Breast epithelium (tissue), 4 donors: Measurements from ENCODE around the gene KCTD15. TPM values are rescaled to one million over a fixed set of nuclear protein-coding genes. Genes with fewer than 3 reads are reported as not detected.

Experiments
- DNase-seq, 2 donors: peaks; one replicate each; pipeline ENCODE4 v3.0.0-alpha.2; 2019; ENCODE audit warnings: low spot score in 2 of 2
- H3K27ac ChIP-seq, 2 donors: fragments of 200-600 bp; sonication (generic) in 1 of 2; one replicate each; pipeline ENCODE4 v1.5.1; 2016 to 2019; ENCODE audit warnings: mild to moderate bottlenecking in 1 of 2
- H3K27me3 ChIP-seq, 2 donors: fragments of 200-600 bp; sonication (generic) in 1 of 2; one replicate each; pipeline versions ENCODE4 v1.5.1 to v1.6.0; 2017 to 2019; ENCODE audit warnings: control low read depth in 1 of 2, mild to moderate bottlenecking in 1 of 2
- H3K36me3 ChIP-seq: fragments of 200-600 bp; one replicate; pipeline ENCODE4 v1.5.1; 2019
- H3K4me1 ChIP-seq, 2 donors: fragments of 200-600 bp; sonication (generic); one replicate each; pipeline ENCODE4 v1.5.1; 2016 to 2019; ENCODE audit warnings: control low read depth in 1 of 2
- H3K4me3 ChIP-seq, 3 donors: fragments of 200-600 bp; sonication (generic); 1 replicate in 2 of 3; 2 replicates in 1 of 3; pipeline ENCODE4 v1.5.1; 2016 to 2019; ENCODE audit warnings: mild to moderate bottlenecking in 3 of 3, moderate library complexity in 2 of 3
- H3K9me3 ChIP-seq, 2 donors: fragments of 200-600 bp; sonication (generic) in 1 of 2; one replicate each; pipeline ENCODE4 v1.5.1; 2016 to 2019; ENCODE audit warnings: control low read depth in 1 of 2
- POLR2A ChIP-seq: fragments of 450-650 bp; IDR thresholded peaks from one replicate; pipeline ENCODE4 v1.6.1; 2016; ENCODE audit warnings: antibody characterized with exemption, mild to moderate bottlenecking, moderate library complexity
- POLR2AphosphoS5 ChIP-seq, 3 donors: sonication (generic); formaldehyde crosslinking; IDR thresholded peaks; one replicate each; pipeline ENCODE4 v1.6.1; 2017; ENCODE audit warnings: antibody characterized with exemption in 3 of 3
- intact Hi-C: fragments of 100-400 bp; cut with DNase I; formaldehyde crosslinking; loops from one replicate; pipeline ENCODE4 v1.15.1; 2023; ENCODE audit warnings: low total_unique reads
- total RNA-seq, 3 donors: library from RNA; depleted of rRNA; stranded (reverse); fragments of >200 nt; gene quantifications; one replicate each; pipeline ENCODE4 v1.1.0, GENCODE V29; 2016
- TF ChIP-seq, protein P1 (sequence below), 3 donors: fragments of 450-650 bp; IDR thresholded peaks; one replicate each; pipeline ENCODE4 v1.5.1; 2016 to 2017; ENCODE audit warnings: antibody characterized with exemption in 3 of 3, mild to moderate bottlenecking in 3 of 3, moderate library complexity in 3 of 3

The KCTD15 gene
- total RNA-seq, 3 donors from 2014 or later, result 14.6 to 52.4 (median 36.1) TPM

DNA sequence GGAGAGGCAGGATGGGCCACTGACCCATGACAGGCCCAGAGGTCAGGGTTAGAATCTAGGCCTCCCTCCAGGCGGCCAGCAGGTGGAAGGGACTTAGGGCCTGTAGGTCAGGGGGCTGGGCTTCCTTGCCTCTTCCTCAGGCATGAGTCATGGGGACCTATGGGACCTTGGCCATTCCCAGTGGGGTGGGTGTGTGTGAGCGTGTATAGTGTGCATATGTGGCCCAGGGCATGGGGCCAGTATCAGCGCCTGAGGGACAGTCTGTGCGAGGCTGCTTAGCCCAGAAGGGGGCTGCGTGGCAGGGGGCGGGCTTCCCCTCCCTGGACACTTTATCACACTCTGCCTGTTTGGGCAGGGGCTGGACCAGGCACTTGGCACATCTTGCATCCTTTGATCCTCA lies 13.3 kb downstream of the KCTD15 start:
- intact Hi-C loops, result no loop called here
- Histone ChIP-seq H3K9me3 (no peaks in the 10 kb centered on the region), H3K27ac (no peak overlapping the region), H3K27me3 (no peaks in the 10 kb centered on the region), H3K4me1 (no peaks in the 10 kb centered on the region), H3K36me3 (no peaks in the 10 kb centered on the region), H3K4me3 (no peak overlapping the region)
- no peak for DNase-seq
- no peak for TF ChIP-seq POLR2A
- TF ChIP-seq, protein P1, sequence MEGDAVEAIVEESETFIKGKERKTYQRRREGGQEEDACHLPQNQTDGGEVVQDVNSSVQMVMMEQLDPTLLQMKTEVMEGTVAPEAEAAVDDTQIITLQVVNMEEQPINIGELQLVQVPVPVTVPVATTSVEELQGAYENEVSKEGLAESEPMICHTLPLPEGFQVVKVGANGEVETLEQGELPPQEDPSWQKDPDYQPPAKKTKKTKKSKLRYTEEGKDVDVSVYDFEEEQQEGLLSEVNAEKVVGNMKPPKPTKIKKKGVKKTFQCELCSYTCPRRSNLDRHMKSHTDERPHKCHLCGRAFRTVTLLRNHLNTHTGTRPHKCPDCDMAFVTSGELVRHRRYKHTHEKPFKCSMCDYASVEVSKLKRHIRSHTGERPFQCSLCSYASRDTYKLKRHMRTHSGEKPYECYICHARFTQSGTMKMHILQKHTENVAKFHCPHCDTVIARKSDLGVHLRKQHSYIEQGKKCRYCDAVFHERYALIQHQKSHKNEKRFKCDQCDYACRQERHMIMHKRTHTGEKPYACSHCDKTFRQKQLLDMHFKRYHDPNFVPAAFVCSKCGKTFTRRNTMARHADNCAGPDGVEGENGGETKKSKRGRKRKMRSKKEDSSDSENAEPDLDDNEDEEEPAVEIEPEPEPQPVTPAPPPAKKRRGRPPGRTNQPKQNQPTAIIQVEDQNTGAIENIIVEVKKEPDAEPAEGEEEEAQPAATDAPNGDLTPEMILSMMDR (IDR thresholded peaks at IDR 0.05), result no peak
- TF ChIP-seq POLR2AphosphoS5 (IDR thresholded peaks at IDR 0.05), result no peak

DNA sequence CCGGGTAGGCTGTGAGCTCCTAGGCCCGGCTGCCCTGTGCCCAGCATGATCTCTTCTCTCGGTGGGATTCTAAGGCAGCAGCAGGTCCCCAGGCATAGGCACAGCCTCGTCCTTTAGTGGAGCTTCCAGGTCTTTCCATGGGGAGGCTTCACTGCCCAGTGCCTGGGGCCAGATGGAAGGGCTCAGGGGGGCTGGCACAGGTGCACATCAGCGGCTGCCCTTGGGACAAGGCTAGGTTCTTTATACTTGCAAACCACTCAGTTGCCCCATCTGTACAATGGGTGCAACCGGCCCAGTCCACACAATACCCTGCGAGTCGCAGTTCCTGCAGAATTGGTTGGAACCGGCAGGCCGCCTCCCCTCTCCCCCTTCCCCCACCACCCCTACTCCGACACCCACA lies 14.2 kb downstream of the KCTD15 start:
- intact Hi-C loops, result no loop called here
- Histone ChIP-seq H3K4me3 (no peak overlapping the region), H3K9me3 (no peaks in the 10 kb centered on the region), H3K36me3 (no peaks in the 10 kb centered on the region), H3K27me3 (no peaks in the 10 kb centered on the region), H3K4me1 (no peaks in the 10 kb centered on the region), H3K27ac (no peak overlapping the region)
- TF ChIP-seq, protein P1 (IDR thresholded peaks at IDR 0.05), result no peak
- TF ChIP-seq POLR2AphosphoS5 (IDR thresholded peaks at IDR 0.05) (no peak), POLR2A (no peak)
- DNase-seq, result no peak

DNA sequence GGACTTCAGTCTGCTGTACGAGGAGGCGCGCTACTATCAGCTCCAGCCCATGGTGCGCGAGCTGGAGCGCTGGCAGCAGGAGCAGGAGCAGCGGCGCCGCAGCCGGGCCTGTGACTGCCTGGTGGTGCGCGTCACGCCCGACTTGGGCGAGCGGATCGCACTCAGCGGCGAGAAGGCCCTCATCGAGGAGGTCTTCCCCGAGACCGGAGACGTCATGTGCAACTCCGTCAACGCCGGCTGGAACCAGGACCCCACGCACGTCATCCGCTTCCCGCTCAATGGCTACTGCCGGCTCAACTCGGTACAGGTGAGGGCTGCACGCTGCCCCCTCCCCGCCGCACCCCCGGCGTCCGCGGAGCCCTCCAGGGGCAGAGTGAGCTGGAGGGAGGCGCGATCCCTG lies 14.6 kb downstream of the KCTD15 start:
- intact Hi-C loops, result no loop called here
- Histone ChIP-seq H3K4me1 (no peaks in the 10 kb centered on the region), H3K36me3 (no peaks in the 10 kb centered on the region)

DNA sequence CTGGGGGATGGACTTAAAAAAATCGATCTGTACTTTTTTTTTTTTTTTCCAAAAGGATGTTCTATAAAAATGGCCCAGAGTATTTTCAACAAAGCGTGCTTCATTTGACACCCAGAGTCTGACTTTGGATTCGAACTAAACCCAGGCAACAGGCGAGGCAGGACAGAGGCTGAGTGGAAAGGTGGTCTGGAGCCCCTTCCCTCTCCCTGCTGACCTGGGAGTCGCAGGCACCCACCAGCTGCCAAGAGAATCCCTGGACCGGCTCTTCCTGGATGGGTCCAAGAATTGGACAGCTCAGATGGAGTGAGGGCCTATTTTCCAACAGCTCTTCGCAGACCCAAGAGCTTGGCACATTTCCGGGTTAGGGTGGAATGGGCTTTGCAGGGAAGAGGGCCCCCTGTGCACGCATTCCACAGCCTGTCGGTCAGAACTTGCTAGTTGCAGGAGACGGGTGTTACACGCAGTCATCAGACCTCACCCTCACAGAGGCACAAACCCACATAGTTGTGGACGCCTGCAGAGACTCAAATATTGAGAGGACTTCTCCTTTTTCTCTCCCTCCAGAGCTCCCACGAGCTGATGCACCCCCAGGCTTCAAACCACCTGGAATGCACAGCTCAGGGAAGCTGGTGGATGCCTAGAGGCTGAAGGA lies 15.2 kb downstream of the KCTD15 start:
- Histone ChIP-seq H3K9me3 (no peaks in the 10 kb centered on the region), H3K4me3 (no peak overlapping the region), H3K36me3 (no peaks in the 10 kb centered on the region), H3K27ac (no peak overlapping the region), H3K4me1 (no peaks in the 10 kb centered on the region), H3K27me3 (no peaks in the 10 kb centered on the region)
- intact Hi-C loops, result no loop called here
- TF ChIP-seq POLR2A, result no peak
- TF ChIP-seq, protein P1 (IDR thresholded peaks at IDR 0.05), result no peak
- no peak for TF ChIP-seq POLR2AphosphoS5 (IDR thresholded peaks at IDR 0.05)
- no peak for DNase-seq

More for the DNA sequence above, 14.6 kb downstream of the KCTD15 start:
- Histone ChIP-seq H3K27me3 (no peaks in the 10 kb centered on the region), H3K9me3 (no peaks in the 10 kb centered on the region), H3K27ac (no peak overlapping the region), H3K4me3 (no peak overlapping the region)
- DNase-seq, result no peak
- TF ChIP-seq POLR2A (no peak), POLR2AphosphoS5 (IDR thresholded peaks at IDR 0.05) (no peak)
- TF ChIP-seq, protein P1 (IDR thresholded peaks at IDR 0.05), result no peak

DNA sequence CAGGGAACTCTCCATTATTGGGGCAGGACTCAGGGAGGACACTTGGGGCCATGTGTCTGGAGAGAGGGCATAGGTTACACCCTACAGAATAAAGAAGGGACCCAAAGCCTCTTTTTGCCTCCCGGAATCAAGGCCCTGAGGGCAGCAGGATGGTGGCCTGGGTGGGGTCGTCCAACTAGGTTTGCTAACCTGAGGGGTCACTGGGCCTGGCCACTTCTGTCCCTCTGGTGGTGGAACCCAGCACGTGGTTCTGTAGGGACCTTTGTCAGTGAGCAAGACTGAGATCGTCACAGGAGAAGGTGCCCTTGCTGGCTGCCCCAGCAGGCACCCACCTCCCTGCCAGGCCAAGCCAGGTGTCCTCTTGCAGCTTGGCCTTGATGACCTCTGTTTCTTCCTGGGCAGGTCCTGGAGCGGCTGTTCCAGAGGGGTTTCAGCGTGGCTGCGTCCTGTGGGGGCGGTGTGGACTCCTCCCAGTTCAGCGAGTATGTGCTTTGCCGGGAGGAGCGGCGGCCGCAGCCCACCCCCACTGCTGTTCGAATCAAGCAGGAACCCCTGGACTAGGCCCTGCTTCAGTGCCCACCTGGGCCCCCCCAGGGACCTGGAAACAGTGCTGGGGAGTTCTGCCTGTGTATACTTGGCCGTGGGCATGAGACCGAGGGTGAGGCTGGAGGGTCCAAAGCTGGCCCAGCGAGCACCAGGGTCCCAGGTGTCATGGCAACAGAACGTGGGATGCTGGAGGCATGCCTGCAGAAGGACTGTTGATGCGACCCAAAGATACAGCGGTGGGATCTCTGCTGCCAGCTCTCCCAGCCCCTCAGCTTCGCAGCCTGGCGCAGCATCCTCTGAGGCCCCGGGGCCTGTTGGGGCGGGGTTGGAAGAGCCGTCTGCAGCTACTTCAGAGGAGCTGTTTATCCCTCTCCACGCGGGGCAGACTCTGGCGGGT lies 16.0 kb downstream of the KCTD15 start:
- Histone ChIP-seq H3K4me3 (no peak overlapping the region), H3K27ac (no peak overlapping the region), H3K27me3 (no peaks in the 10 kb centered on the region), H3K9me3 (no peaks in the 10 kb centered on the region), H3K36me3 (no peaks in the 10 kb centered on the region), H3K4me1 (no peaks in the 10 kb centered on the region)
- intact Hi-C loops, result no loop called here
- no peak for DNase-seq
- TF ChIP-seq POLR2AphosphoS5 (IDR thresholded peaks at IDR 0.05) (no peak), POLR2A (no peak)
- TF ChIP-seq, protein P1 (IDR thresholded peaks at IDR 0.05), result no peak
